Esophagus (tissue), 2 donors: ENCODE measurements around the gene HDAC9. TPM values are rescaled to one million over a fixed set of nuclear protein-coding genes. Genes with fewer than 3 reads are reported as not detected.

ENCODE experiments used
- H3K27ac ChIP-seq, 2 donors: one replicate each; pipeline ENCODE4 v1.5.1; 2013; ENCODE audit warnings: low read depth in 2 of 2, mild to moderate bottlenecking in 2 of 2, inconsistent platforms in 1 of 2, low read length in 1 of 2, moderate library complexity in 1 of 2
- H3K27me3 ChIP-seq, 2 donors: one replicate each; pipeline ENCODE4 v1.6.1; 2013; ENCODE audit warnings: low read length in 2 of 2, control low read depth in 1 of 2, mild to moderate bottlenecking in 1 of 2; ENCODE audit not compliant: insufficient read depth in 2 of 2, control insufficient read depth in 1 of 2
- H3K36me3 ChIP-seq, 2 donors: one replicate each; pipeline ENCODE4 v1.6.1; 2013; ENCODE audit warnings: low read length in 1 of 2; ENCODE audit not compliant: control insufficient read depth in 2 of 2, insufficient read depth in 2 of 2
- H3K4me1 ChIP-seq, 2 donors: one replicate each; pipeline ENCODE4 v1.6.1; 2013; ENCODE audit warnings: low read length in 1 of 2; ENCODE audit not compliant: control insufficient read depth in 2 of 2, insufficient read depth in 2 of 2
- H3K4me3 ChIP-seq, 2 donors: one replicate each; pipeline ENCODE4 v1.5.1; 2013; ENCODE audit warnings: low read length in 2 of 2, mild to moderate bottlenecking in 2 of 2, low read depth in 1 of 2, moderate library complexity in 1 of 2
- H3K9me3 ChIP-seq, 2 donors: one replicate each; pipeline ENCODE4 v1.6.1; 2013; ENCODE audit warnings: mild to moderate bottlenecking in 2 of 2, low read depth in 1 of 2, low read length in 1 of 2, moderate library complexity in 1 of 2; ENCODE audit not compliant: control insufficient read depth in 2 of 2, insufficient read depth in 1 of 2
- WGBS, 2 donors: extraction: QIAGEN DNeasy Blood & Tissue Kit; methylation state at CpG; one replicate each; pipeline ENCODE4 v1.1.7; 2013; 5-methylcytosine and 5-hydroxymethylcytosine counted together
- polyA plus RNA-seq, 2 donors: library from polyadenylated mRNA; stranded (reverse); fragments of 200-250 nt; gene quantifications; one replicate each; pipeline ENCODE4 v1.2.3, GENCODE V29; 2013
- donor health status: healthy with polysubstance abuse.
- donor health status: Bipolar disorder and iron deficiency.

Gene HDAC9
- polyA plus RNA-seq, 2 donors = 0.69 to 1.1 TPM

DNA sequence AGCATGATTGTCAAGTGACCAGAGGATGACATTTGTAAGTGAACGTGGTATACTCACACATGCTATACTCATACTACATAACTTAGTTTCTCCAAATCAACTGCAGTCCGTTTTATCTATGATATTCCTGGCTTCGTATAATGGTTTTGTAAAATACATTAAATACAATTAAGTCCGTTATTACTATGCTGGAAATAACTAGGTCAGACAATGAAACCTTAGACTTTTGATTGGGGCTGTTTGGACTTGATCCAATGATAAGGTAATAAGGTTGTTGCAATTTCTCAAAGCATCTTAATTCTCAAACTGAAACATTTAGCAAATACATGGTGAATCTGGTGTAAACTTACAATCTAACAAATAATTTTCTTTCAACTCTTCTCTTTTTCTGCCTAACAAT is 504.9 kb downstream of the HDAC9 start:
- no peak overlapping the region for H3K4me3 ChIP-seq
- no peaks in the 10 kb centered on the region for H3K9me3 ChIP-seq
- H3K27me3 ChIP-seq = no peaks in the 10 kb centered on the region
- no peaks in the 10 kb centered on the region for H3K36me3 ChIP-seq
- no peak overlapping the region for H3K27ac ChIP-seq
- 89 to 96% methylated on average over 4 of the region's 4 CpGs for WGBS, 2 donors
- H3K4me1 ChIP-seq = no peaks in the 10 kb centered on the region

DNA sequence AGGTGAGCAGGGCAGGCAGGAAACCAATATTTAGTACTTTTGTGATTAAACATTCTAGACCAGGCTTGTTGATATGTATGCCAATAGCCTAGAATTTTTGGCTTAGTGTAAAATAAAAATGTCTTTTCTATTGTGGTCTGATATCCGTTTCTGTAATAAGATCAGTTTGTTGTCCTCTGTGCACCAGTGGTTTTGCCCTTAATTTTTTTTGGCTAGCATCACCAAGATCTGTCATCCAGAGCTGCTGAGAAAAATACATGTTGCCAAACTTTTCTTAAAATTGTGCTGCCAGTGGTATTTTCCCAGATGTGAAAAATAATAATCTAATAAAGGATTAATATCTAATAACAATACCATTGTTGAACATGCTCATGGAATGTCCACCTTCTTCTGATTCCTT is 506.3 kb downstream of the HDAC9 start:
- Histone ChIP-seq H3K27ac (no peak overlapping the region), H3K4me3 (no peak overlapping the region)
- 29 to 57% methylated on average over 1 of the region's 1 CpG for WGBS, 2 donors

DNA sequence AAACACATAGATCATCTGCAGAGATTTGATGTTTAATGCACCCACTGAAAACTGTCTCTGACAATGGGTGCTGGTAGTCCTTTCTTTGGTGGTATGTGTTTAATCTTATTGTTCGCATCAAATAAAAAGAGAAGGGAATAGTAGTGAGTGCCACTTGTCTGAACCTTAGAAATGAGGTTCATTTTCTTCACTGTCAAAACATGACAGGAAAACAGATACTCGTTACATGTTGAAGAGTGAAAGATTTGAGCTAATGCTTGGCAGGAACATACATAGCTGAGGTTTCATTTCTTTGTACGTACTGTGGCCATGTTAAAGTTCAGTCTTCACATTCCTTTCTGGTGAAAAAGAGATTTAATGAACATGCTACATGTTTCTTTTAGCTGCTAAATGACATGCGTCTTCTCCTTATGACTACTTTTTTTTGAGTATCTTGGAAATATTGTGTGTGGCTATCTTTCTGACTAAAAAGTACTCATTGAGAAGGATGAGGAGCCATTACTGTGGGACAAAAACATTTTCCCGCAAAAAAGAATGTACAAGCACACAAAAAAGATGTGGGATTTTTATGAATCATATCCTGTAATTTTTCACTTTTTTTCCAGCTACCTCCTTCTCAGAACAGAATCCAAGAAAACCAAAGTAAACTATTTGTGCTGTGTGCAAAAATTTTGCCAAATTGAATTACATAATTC is 513.8 kb downstream of the HDAC9 start:
- no peaks in the 10 kb centered on the region for H3K27me3 ChIP-seq
- no peak overlapping the region for H3K4me3 ChIP-seq
- no peaks in the 10 kb centered on the region for H3K9me3 ChIP-seq
- no peaks in the 10 kb centered on the region for H3K36me3 ChIP-seq
- 57 to 64% methylated on average over 5 of the region's 5 CpGs for WGBS, 2 donors
- no peaks in the 10 kb centered on the region for H3K4me1 ChIP-seq
- no peak overlapping the region for H3K27ac ChIP-seq

More for the DNA sequence above, 506.3 kb downstream of the HDAC9 start:
- Histone ChIP-seq H3K9me3 (no peaks in the 10 kb centered on the region), H3K36me3 (no peaks in the 10 kb centered on the region), H3K4me1 (no peaks in the 10 kb centered on the region), H3K27me3 (no peaks in the 10 kb centered on the region)

DNA sequence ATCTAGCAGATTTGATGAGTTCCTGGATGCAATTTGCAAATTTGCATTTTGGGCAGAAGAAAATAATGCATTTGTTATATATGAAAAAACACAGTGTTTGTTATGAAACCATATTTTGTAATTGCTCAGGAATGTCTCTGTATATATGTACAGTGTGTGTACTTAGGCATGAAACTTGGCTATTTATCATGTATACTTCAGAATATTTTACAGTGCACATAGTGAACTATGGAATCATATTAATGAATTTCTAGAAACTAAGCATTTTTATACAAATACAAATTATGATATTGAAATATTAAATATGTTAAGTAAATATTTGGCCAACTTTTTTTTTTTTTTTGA is 514.4 kb downstream of the HDAC9 start:
- no peak overlapping the region for H3K27ac ChIP-seq
- H3K4me1 ChIP-seq = no peaks in the 10 kb centered on the region
- H3K27me3 ChIP-seq = no peaks in the 10 kb centered on the region
- H3K4me3 ChIP-seq = no peak overlapping the region
- no peaks in the 10 kb centered on the region for H3K36me3 ChIP-seq
- H3K9me3 ChIP-seq = no peaks in the 10 kb centered on the region

DNA sequence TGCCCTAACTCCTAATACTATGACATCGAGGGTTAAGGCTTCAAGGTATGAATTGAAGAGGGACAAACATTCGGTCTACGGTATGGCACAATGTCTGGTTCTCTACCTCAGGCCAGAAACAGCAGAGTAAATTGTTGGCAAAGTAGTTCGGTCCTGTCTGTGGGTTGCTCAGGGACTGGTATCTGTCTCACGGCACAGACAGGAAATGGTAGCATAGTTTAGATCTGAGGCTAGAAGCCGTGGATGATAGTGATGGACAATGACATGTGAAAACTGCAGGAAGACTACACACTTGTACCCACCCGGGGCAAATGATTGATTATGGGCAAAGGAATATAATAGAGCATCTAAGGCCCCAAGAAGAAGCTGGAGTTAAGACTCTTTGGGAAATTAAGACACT is 515.7 kb downstream of the HDAC9 start:
- Histone ChIP-seq H3K4me3 (no peak overlapping the region), H3K27me3 (no peaks in the 10 kb centered on the region), H3K36me3 (no peaks in the 10 kb centered on the region), H3K27ac (no peak overlapping the region), H3K9me3 (no peaks in the 10 kb centered on the region), H3K4me1 (no peaks in the 10 kb centered on the region)
- WGBS, 2 donors = 77 to 85% methylated on average over 7 of the region's 7 CpGs

DNA sequence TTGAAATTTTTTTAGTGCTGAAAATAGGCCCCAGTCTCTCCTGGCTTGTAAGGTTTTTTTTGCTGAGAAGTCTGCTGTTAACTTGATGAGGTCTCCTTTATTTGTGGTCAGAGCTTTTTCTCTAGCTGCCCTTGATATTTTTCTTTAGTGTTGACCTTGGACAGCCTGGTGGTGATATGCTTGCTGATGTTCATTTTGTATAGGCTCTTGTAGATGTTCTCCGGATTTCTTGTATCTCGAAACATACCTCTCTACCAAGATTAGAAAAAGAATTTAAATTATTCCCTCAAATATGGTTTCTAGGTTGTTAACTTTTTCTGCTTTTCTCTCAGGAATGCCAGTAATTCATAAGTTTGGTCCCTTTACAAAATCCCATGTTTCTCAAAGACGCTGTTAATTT is 519.5 kb downstream of the HDAC9 start:
- 92 to 95% methylated on average over 3 of the region's 3 CpGs for WGBS, 2 donors
- Histone ChIP-seq H3K4me1 (no peaks in the 10 kb centered on the region), H3K27me3 (no peaks in the 10 kb centered on the region), H3K27ac (no peak overlapping the region), H3K4me3 (no peak overlapping the region), H3K9me3 (no peaks in the 10 kb centered on the region), H3K36me3 (no peaks in the 10 kb centered on the region)

DNA sequence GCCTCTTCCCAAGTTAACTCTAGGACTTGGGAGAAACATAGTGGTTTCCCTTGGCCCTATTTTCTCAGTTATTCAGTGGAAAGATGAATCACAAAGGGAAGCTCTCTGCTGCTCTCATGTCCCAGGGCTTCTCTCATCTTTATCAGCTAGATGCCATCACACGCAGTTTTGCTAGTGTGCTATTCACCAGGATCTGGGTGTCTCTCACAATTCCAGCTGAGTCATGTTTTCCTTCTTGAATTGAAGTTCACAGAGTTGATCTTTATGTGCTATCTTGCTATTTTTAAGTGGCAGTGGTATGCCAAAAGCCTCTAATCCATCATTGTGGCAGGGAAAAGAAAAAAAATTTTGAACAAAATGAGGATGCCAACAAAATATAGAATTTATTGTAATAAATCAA is 520.6 kb downstream of the HDAC9 start:
- Histone ChIP-seq H3K27me3 (no peaks in the 10 kb centered on the region), H3K4me1 (no peaks in the 10 kb centered on the region), H3K4me3 (no peak overlapping the region), H3K9me3 (no peaks in the 10 kb centered on the region), H3K27ac (no peak overlapping the region), H3K36me3 (no peaks in the 10 kb centered on the region)
- WGBS, 2 donors = 81 to 91% methylated on average over 1 of the region's 1 CpG

DNA sequence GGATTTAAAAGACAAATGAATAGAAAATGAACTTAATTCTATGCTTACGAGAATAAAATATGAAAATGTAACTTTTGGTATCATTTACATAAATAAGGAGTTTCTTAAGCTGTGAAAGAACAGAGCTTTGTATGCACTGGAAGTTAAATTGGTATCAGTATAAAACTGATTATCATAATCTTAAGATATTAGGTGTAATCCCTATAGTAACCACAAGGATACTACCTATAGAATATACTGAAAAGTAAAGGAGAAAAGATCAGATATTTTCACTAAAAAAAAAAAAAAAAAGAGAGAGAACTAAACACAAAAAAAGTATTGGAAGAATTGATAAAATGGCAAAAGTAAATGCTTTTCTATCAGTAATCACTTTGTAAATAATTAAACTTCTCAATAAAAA is 521.8 kb downstream of the HDAC9 start:
- H3K9me3 ChIP-seq = no peaks in the 10 kb centered on the region
- no peaks in the 10 kb centered on the region for H3K27me3 ChIP-seq
- no peaks in the 10 kb centered on the region for H3K36me3 ChIP-seq
- WGBS, 2 donors = 80 to 88% methylated on average over 1 of the region's 1 CpG
- no peak overlapping the region for H3K27ac ChIP-seq
- no peaks in the 10 kb centered on the region for H3K4me1 ChIP-seq
- H3K4me3 ChIP-seq = no peak overlapping the region

DNA sequence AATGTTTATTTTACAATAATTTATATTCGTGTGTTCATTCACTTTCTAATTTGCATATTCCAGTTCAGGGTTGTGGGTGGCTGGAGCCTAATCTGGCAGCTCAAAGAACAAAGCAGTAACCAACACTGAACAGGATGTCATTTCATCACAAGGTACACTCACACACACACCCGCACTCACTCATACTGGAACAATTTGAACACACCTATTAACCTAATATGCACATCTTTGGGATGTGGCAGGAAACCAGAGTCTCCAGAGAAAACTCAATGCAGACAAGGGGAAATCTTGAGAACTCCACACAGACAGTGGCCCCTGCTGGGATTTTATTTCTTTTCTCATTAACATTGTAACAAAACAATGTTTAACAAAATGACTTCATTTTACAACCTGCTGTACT is 524.5 kb downstream of the HDAC9 start:
- Histone ChIP-seq H3K9me3 (no peaks in the 10 kb centered on the region), H3K27me3 (no peaks in the 10 kb centered on the region)
- WGBS, 2 donors = 54 to 70% methylated on average over 2 of the region's 2 CpGs

DNA sequence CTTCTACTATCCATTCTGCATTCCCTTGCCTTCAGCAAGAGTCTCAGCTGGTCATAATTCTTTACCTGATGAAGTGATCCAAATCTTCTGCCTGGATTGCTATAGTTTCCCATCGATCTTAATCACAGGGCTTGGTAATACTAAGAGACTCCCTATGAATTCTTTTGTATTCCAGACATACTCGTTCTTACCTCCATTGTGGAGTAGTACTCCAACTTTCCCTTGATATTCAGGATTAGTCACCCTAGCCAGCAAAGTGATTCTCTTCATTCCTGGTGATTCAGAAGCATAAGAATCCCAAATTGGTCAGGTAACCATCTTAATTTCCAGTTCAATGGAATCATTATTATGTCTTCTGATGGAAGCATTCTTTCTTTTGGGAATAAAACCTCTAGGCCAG is 525.2 kb downstream of the HDAC9 start:
- WGBS, 2 donors = 56 to 62% methylated on average over 2 of the region's 2 CpGs
- Histone ChIP-seq H3K4me3 (no peak overlapping the region), H3K9me3 (no peaks in the 10 kb centered on the region), H3K4me1 (no peaks in the 10 kb centered on the region), H3K27me3 (no peaks in the 10 kb centered on the region), H3K36me3 (no peaks in the 10 kb centered on the region), H3K27ac (no peak overlapping the region)

More for the DNA sequence above, 524.5 kb downstream of the HDAC9 start:
- no peak overlapping the region for H3K27ac ChIP-seq
- H3K4me3 ChIP-seq = no peak overlapping the region
- no peaks in the 10 kb centered on the region for H3K36me3 ChIP-seq
- no peaks in the 10 kb centered on the region for H3K4me1 ChIP-seq
